GM12891 (cell line): ENCODE data around the gene GPSM1.

Experiments
- POLR2A ChIP-seq: IDR thresholded peaks from 2 replicates; pipeline ENCODE4 v1.6.1; 2011; ENCODE audit warnings: low read depth, low read length, control low read depth
- POLR2AphosphoS5 ChIP-seq: IDR thresholded peaks from 2 replicates; pipeline ENCODE4 v1.6.1; 2011; ENCODE audit warnings: low read depth, low read length, control low read depth

DNA sequence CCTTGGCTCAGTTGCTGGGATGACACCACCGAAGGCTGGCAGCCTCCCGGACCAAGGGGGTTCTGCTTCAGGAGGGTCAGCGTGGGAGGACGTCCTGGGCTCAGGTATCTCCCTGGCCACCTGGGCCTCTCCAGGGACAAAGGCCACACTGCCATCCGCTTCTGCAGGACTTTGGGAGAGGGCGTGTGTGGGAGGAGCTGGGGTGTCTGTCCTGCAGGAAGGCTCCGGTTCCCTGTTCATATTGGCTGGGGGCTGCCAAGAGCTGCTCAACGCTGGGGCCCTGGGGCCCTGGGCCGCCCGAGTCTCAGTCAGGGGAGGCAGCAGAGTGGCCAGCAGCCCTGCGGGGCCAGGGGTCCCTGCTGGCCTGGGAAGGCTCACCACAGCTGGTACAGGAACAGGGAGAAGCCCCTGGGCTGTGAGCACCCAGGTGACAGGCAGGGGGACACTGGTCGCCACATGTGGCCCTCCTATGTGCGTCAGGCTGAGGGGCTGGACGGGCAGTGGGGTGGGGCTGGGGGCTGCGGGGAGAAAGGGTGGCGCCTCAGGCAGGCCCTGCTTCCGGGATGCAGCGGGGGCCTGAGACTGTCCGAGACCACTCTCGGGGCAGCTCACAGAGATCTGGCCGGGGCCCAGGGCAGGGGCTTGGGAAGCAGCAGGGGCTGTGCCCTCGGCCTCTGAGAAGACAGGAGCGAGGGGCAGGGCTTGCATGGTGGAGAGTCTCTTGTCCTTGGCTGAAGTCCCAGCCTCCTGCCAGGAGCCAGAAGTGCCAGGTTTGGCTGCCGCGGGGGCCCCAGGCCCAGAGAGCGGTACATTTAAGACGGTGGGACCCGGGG lies 51.0 kb downstream of the GPSM1 start:
- TF ChIP-seq POLR2AphosphoS5 (no peak; the same call in 1 of the 2 replicates), POLR2A (no peak; the same call in 1 of the 2 replicates)
